Endodermal cell (in vitro differentiated cells): ENCODE data around the gene CAPN9. TPM values are rescaled to one million over a fixed set of nuclear protein-coding genes. Genes with fewer than 3 reads are reported as not detected.
A peak's percentile ranks its signal among the peaks of the same experiment; 100 is the strongest.

Source experiments
- DNase-seq: peaks from one replicate; pipeline ENCODE4 v3.0.0-alpha.2; 2017
- H3K27ac ChIP-seq: 2 replicates; pipeline ENCODE4 v1.5.1; 2013; ENCODE audit warnings: mild to moderate bottlenecking, low read depth, low read length, moderate library complexity
- H3K27me3 ChIP-seq: 2 replicates; pipeline ENCODE4 v1.6.1; 2013; ENCODE audit warnings: mild to moderate bottlenecking, low read length, moderate library complexity; ENCODE audit not compliant: insufficient read depth, control insufficient read depth, poor library complexity, severe bottlenecking
- H3K36me3 ChIP-seq: 2 replicates; pipeline ENCODE4 v1.7.0; 2013; ENCODE audit warnings: mild to moderate bottlenecking, low read length, moderate library complexity; ENCODE audit not compliant: control insufficient read depth, insufficient read depth
- H3K4me1 ChIP-seq: one replicate; pipeline ENCODE4 v1.7.0; 2013; ENCODE audit warnings: low read length; ENCODE audit not compliant: control insufficient read depth, insufficient read depth
- H3K4me3 ChIP-seq: 2 replicates; pipeline ENCODE4 v1.5.1; 2013; ENCODE audit warnings: mild to moderate bottlenecking, low read length, moderate library complexity
- H3K9ac ChIP-seq: 2 replicates; pipeline ENCODE4 v1.6.1; 2013; ENCODE audit warnings: mild to moderate bottlenecking, low read length, moderate library complexity; ENCODE audit not compliant: poor library complexity, severe bottlenecking; ENCODE audit errors: extremely low read depth
- H3K9me3 ChIP-seq: 2 replicates; pipeline ENCODE4 v1.6.1; 2013; ENCODE audit warnings: mild to moderate bottlenecking, low read length, moderate library complexity; ENCODE audit not compliant: control insufficient read depth
- H3K27ac Mint-ChIP-seq: 2 replicates; pipeline ENCODE4 v1.8.0; 2020; ENCODE audit warnings: mixed read lengths
- H3K27me3 Mint-ChIP-seq: 2 replicates; pipeline ENCODE4 v1.8.0; 2021; ENCODE audit warnings: mild to moderate bottlenecking, mixed read lengths; ENCODE audit not compliant: insufficient read depth
- H3K36me3 Mint-ChIP-seq: 2 replicates; pipeline ENCODE4 v1.8.0; 2020; ENCODE audit warnings: low read depth, mixed read lengths
- H3K4me1 Mint-ChIP-seq: 2 replicates; pipeline ENCODE4 v1.8.0; 2020; ENCODE audit warnings: mixed read lengths
- H3K4me3 Mint-ChIP-seq: 2 replicates; pipeline ENCODE4 v1.8.0; 2020; ENCODE audit warnings: mild to moderate bottlenecking, moderate library complexity, mixed read lengths
- H3K9me3 Mint-ChIP-seq: 2 replicates; pipeline ENCODE4 v1.8.0; 2020; ENCODE audit warnings: mild to moderate bottlenecking, mixed read lengths
- CTCF ChIP-seq: fragments of 200-600 bp; sonication (generic); conservative IDR thresholded peaks from 2 replicates; pipeline ENCODE4 v1.5.0; 2021; ENCODE audit warnings: antibody characterized with exemption, mild to moderate bottlenecking
- WGBS, 2 experiments: methylation state at CpG; one replicate each; pipeline versions ENCODE4 v1.1.5 to v1.1.7; 2013; ENCODE audit warnings: missing lambda C conversion rate in 2 of 2, mixed read lengths in 1 of 2; ENCODE audit not compliant: insufficient coverage in 1 of 2, insufficient read length in 1 of 2; 5-methylcytosine and 5-hydroxymethylcytosine counted together
- total RNA-seq, 2 donors: library from RNA; stranded (reverse); fragmentation: NEBNext Ultra II Directional in 1 of 2; extraction: Animal tissue kit (Norgen Biotek cat#: 25700) in 1 of 2; gene quantifications; 2 replicates in 1 of 2; 3 replicates in 1 of 2; pipeline ENCODE4 v1.2.1, GENCODE V29; 2021

Gene CAPN9
- total RNA-seq, 2 donors from 2014 or later: 1.1 TPM

DNA sequence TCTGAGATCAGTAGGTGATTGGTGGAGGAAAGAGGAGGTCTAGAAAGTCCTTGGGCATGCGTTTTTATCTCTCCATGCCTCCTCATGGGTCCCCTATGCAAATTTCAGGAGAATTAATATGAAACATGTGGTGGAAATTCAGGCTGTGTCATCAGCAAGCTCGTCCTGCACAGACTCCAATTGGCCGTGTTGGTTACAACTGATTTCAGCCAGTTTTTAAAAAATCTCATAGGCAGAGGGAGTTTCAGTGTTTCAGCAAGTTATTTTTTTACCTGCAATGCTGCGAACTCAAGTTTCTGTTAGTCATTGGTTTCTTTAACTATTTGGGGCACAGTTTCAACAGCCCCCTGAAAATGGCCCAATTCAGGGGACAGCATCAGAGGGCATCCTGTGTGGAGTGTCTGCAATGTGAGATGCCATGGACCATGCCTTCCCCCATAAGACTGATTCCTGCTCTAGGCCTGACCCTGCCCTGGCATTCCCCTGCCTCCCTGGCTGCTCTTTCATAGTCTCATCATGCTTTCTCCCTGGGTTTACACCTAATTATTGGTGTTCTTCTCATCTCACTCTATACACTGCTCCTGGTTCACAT is 61.2 kb downstream of the CAPN9 start:
- H3K4me3 Mint-ChIP-seq: no peak overlapping the region
- DNase-seq: peak; percentile 11
- 85 to 97% methylated on average over 4 of the region's 4 CpGs for WGBS, 2 experiments
- H3K27me3 ChIP-seq: no peaks in the 10 kb centered on the region
- no peaks in the 10 kb centered on the region for H3K4me1 ChIP-seq
- no peaks in the 10 kb centered on the region for H3K36me3 ChIP-seq
- no peak overlapping the region for H3K9ac ChIP-seq
- H3K4me3 ChIP-seq: no peak overlapping the region
- peaks cover 8% of the 10 kb centered on the region for H3K9me3 Mint-ChIP-seq
- no peaks in the 10 kb centered on the region for H3K4me1 Mint-ChIP-seq
- H3K36me3 Mint-ChIP-seq: no peaks in the 10 kb centered on the region
- H3K9me3 ChIP-seq: peaks cover 19% of the 10 kb centered on the region
- H3K27ac ChIP-seq: no peak overlapping the region
- no peak for TF ChIP-seq CTCF
- H3K27ac Mint-ChIP-seq: no peak overlapping the region
- peaks cover 16% of the 10 kb centered on the region for H3K27me3 Mint-ChIP-seq

DNA sequence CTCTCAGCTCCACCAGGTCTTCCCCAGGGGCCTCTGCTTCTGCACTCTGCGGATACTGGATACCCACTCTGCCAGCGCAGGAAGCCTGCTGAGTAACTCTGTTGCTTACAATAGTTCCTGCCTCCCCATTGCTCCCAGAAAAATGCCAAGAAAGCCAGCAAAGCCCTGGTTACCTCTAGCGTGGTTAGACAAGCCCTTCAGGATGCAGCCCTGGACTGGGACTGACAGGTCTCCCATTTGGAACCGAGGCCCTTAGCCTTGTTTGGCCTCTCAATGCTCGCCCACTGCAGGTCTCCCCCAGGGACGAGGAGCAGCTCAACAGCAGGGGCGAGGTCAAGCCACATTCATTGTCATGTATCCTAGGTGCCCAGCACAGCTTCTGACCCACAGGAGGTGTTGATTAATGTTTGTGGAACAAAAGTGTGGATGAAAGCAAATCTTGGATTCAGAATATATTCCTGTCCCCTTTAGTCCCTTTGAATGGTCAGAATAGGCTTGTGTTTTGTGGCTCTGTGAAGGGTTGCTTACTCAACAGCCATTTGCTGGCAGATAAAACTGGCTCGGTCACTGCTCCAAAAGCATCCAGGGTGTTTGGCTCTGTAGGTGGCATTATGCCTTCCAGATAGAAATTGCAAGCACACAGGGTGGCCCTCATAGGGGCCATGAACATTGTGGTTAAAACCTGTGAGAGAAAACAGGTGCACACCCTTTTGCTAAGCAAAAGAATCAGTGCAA is 62.2 kb downstream of the CAPN9 start:
- Histone ChIP-seq H3K27ac (no peak overlapping the region), H3K4me1 (no peaks in the 10 kb centered on the region), H3K9me3 (peaks cover 24% of the 10 kb centered on the region), H3K4me3 (no peak overlapping the region), H3K36me3 (no peaks in the 10 kb centered on the region), H3K27me3 (no peaks in the 10 kb centered on the region), H3K9ac (no peak overlapping the region)
- H3K4me1 Mint-ChIP-seq: no peaks in the 10 kb centered on the region
- WGBS, 2 experiments: 84 to 96% methylated on average over 4 to 8 of the region's 8 CpGs
- no peak overlapping the region for H3K27ac Mint-ChIP-seq
- TF ChIP-seq CTCF: no peak
- peaks cover 12% of the 10 kb centered on the region for H3K9me3 Mint-ChIP-seq
- no peaks in the 10 kb centered on the region for H3K36me3 Mint-ChIP-seq
- H3K27me3 Mint-ChIP-seq: peaks cover 20% of the 10 kb centered on the region
- H3K4me3 Mint-ChIP-seq: no peak overlapping the region
- peak; percentile 29 for DNase-seq

DNA sequence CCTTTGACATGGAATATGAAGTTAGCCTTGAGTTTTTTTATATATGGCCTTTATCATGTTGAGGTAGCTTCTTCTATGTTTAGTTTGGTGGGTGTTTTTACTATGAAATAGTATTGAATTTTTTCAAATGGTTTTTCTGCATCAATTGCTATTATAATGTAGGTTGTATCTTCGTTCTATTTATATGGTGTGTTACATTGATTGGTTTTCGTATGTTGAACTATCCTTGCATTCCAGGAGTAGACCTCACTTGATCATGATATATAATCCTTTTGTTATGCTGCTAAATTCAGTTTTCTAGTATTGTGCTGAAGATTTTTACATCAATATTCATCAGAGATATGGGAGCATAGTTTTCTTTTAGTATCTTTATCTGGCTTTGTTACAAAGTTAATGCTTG is 65.4 kb downstream of the CAPN9 start:
- Mint-ChIP-seq H3K36me3 (no peaks in the 10 kb centered on the region), H3K4me1 (peaks cover 2% of the 10 kb centered on the region), H3K27me3 (peaks cover 22% of the 10 kb centered on the region), H3K9me3 (peaks cover 12% of the 10 kb centered on the region), H3K27ac (no peak overlapping the region), H3K4me3 (no peak overlapping the region)
- H3K4me1 ChIP-seq: no peaks in the 10 kb centered on the region
- peaks cover 24% of the 10 kb centered on the region for H3K9me3 ChIP-seq
- H3K27me3 ChIP-seq: no peaks in the 10 kb centered on the region
- no peak for TF ChIP-seq CTCF
- no peak for DNase-seq
- H3K36me3 ChIP-seq: no peaks in the 10 kb centered on the region
- WGBS, 2 experiments: 97% methylated on average over 2 of the region's 2 CpGs; no CpG with 5 or more reads in 1 of the 2 experiments
- peak overlapping the region; percentile 25 for H3K4me3 ChIP-seq
- no peak overlapping the region for H3K9ac ChIP-seq
- H3K27ac ChIP-seq: no peak overlapping the region
